Endothelial cell of umbilical vein (primary cell): Measurements from ENCODE around the gene RTN1. TPM values are rescaled to one million over a fixed set of nuclear protein-coding genes. Genes with fewer than 3 reads are reported as not detected.

Experiments used
- BruUV-seq: library from RNA; stranded (reverse); fragments of 400-500 nt; replicated peaks from 2 replicates; lab custom pipeline; 2021; lab: Mats Ljungman, UMichigan
- CTCF ChIA-PET: fragments of 300-600, 350-600 bp; sonication (Branson Sonifier 250); formaldehyde crosslinking; loops from one replicate; lab custom pipeline; 2021; ENCODE audit warnings: antibody characterized with exemption, inconsistent platforms; lab: Charles Lee
- POLR2A ChIA-PET: fragments of 300-600, 350-600 bp; sonication (Branson Sonifier 250); formaldehyde crosslinking; loops from one replicate; lab custom pipeline; 2021; ENCODE audit warnings: antibody characterized with exemption, inconsistent platforms; lab: Charles Lee
- DNase-seq: peaks from one replicate; pipeline ENCODE4 v3.0.0-alpha.2; 2011; ENCODE audit warnings: low read depth, low spot score
- FAIRE-seq: peaks from 2 replicates; lab custom pipeline; 2011; peaks lifted over from hg19 to GRCh38; lab: Jason Lieb, UNC
- H2AFZ ChIP-seq: 2 replicates; pipeline ENCODE4 v1.6.0; 2012; ENCODE audit warnings: low read depth, low read length, control low read depth, inconsistent platforms
- H3K27ac ChIP-seq: 2 replicates; pipeline ENCODE4 v1.5.1; 2011; ENCODE audit warnings: low read depth, mild to moderate bottlenecking, control low read depth, low read length, moderate library complexity; ENCODE audit not compliant: insufficient read depth
- H3K27me3 ChIP-seq, 2 experiments: 2 replicates each; pipeline versions ENCODE4 v1.6.0 to v1.6.1; 2011; ENCODE audit warnings: low read length in 2 of 2, mixed read lengths in 1 of 2; ENCODE audit not compliant: control insufficient read depth in 2 of 2, insufficient read depth in 2 of 2
- H3K36me3 ChIP-seq, 2 experiments: 2 replicates in 1 of 2; 3 replicates in 1 of 2; pipeline ENCODE4 v1.5.1; 2011; ENCODE audit warnings: low read length in 2 of 2, mild to moderate bottlenecking in 1 of 2, moderate library complexity in 1 of 2; ENCODE audit not compliant: control insufficient read depth in 2 of 2, insufficient read depth in 2 of 2; ENCODE audit errors: extremely low read depth in 1 of 2
- H3K4me1 ChIP-seq: 3 replicates; pipeline ENCODE4 v1.5.1; 2011; ENCODE audit warnings: mild to moderate bottlenecking, low read length; ENCODE audit not compliant: control insufficient read depth, insufficient read depth; ENCODE audit errors: extremely low read depth
- H3K4me2 ChIP-seq: 2 replicates; pipeline ENCODE4 v1.6.1; 2011; ENCODE audit warnings: low read length, control low read depth, mixed read lengths; ENCODE audit not compliant: insufficient read depth
- H3K4me3 ChIP-seq, 3 experiments: fragments of 200-600 bp in 1 of 3; sonication (generic), shearing (Covaris generic) in 1 of 3; replicated peaks in 1 of 3; 2 replicates each; pipeline ENCODE4 v1.5.1; 2011 to 2016; ENCODE audit warnings: control low read depth in 3 of 3, low read length in 3 of 3, mild to moderate bottlenecking in 2 of 3, inconsistent platforms in 1 of 3, low read depth in 1 of 3, moderate library complexity in 1 of 3; ENCODE audit not compliant: insufficient read depth in 1 of 3
- H3K79me2 ChIP-seq: 2 replicates; pipeline ENCODE4 v1.6.0; 2012; ENCODE audit warnings: low read length, inconsistent platforms; ENCODE audit not compliant: control insufficient read depth, insufficient read depth
- H3K9ac ChIP-seq: replicated peaks from 2 replicates; pipeline ENCODE3; 2011; ENCODE audit warnings: low read length, control low read depth; ENCODE audit not compliant: insufficient read depth; ENCODE audit errors: extremely low read depth
- H3K9me1 ChIP-seq: replicated peaks from 3 replicates; pipeline ENCODE4 v1.6.0; 2011; ENCODE audit warnings: mild to moderate bottlenecking, low read length; ENCODE audit not compliant: control insufficient read depth, insufficient read depth; ENCODE audit errors: extremely low read depth
- H3K9me3 ChIP-seq: replicated peaks from 2 replicates; pipeline ENCODE4 v1.5.1; 2012; ENCODE audit warnings: low read length, inconsistent platforms; ENCODE audit not compliant: control insufficient read depth, insufficient read depth
- H4K20me1 ChIP-seq: replicated peaks from 2 replicates; pipeline ENCODE3; 2011; ENCODE audit warnings: mild to moderate bottlenecking, low read length; ENCODE audit not compliant: control insufficient read depth, insufficient read depth; ENCODE audit errors: extremely low read depth
- CTCF ChIP-seq, 2 donors: IDR thresholded peaks; 1 replicate in 1 of 2; 2 replicates in 1 of 2; pipeline ENCODE4 v1.5.1; 2011; ENCODE audit warnings: low read length in 2 of 2, mild to moderate bottlenecking in 2 of 2, moderate library complexity in 2 of 2, control low read depth in 1 of 2, inconsistent platforms in 1 of 2, low read depth in 1 of 2; ENCODE audit not compliant: insufficient read depth in 1 of 2; ENCODE audit errors: extremely low read depth in 1 of 2
- EZH2 ChIP-seq: IDR thresholded peaks from 2 replicates; pipeline ENCODE4 v1.6.1; 2012; ENCODE audit warnings: borderline replicate concordance, low read depth, mild to moderate bottlenecking, moderate library complexity, low read length, inconsistent platforms; ENCODE audit not compliant: severe bottlenecking
- FOS ChIP-seq: IDR thresholded peaks from 2 replicates; pipeline ENCODE4 v1.6.1; 2011; ENCODE audit warnings: mild to moderate bottlenecking, low read length, moderate library complexity, borderline replicate concordance; ENCODE audit not compliant: insufficient read depth
- GATA2 ChIP-seq: IDR thresholded peaks from 2 replicates; pipeline ENCODE4 v1.7.0; 2011; ENCODE audit warnings: low read depth, mild to moderate bottlenecking, moderate library complexity, mixed read lengths, low read length; ENCODE audit not compliant: insufficient read length, insufficient read depth
- JUN ChIP-seq: IDR thresholded peaks from 2 replicates; pipeline ENCODE4 v1.6.1; 2011; ENCODE audit warnings: borderline replicate concordance, low read depth; ENCODE audit not compliant: insufficient read length, insufficient read depth
- MYC ChIP-seq: IDR thresholded peaks from one replicate; pipeline ENCODE4 v1.6.1; 2011; ENCODE audit warnings: mild to moderate bottlenecking, low read depth, low read length
- POLR2A ChIP-seq: IDR thresholded peaks from 2 replicates; pipeline ENCODE4 v1.6.1; 2012; ENCODE audit warnings: low read depth, mild to moderate bottlenecking, control low read depth, low read length
- POLR2AphosphoS5 ChIP-seq: IDR thresholded peaks from 2 replicates; pipeline ENCODE4 v1.6.1; 2012; ENCODE audit warnings: low read depth, mild to moderate bottlenecking, control low read depth, low read length, moderate library complexity; ENCODE audit not compliant: insufficient read depth
- dilution Hi-C: fragments of 300-500 bp; cut with MboI; formaldehyde crosslinking; loops from one replicate; pipeline ENCODE4 v1.15.0; 2019; ENCODE audit warnings: low sequenced_read_pairs; ENCODE audit not compliant: extremely low pct_ligation_motif_present
- intact Hi-C: fragments of 100-400 bp; cut with micrococcal nuclease; formaldehyde crosslinking; loops from one replicate; pipeline ENCODE4 v1.10.0; 2022
- polyA plus RNA-seq, 4 experiments: library from polyadenylated mRNA; depleted of rRNA in 3 of 4; stranded (reverse) in 3 of 4; unstranded in 1 of 4; fragments of >200 nt; gene quantifications; 2 replicates each; pipeline versions ENCODE4 v1.2.1 to v1.2.3, GENCODE V29; 2011 to 2012; ENCODE audit warnings: missing spikeins in 1 of 4
- total RNA-seq: library from RNA; stranded (reverse); gene quantifications from 2 replicates; pipeline ENCODE4 v1.2.3, GENCODE V29; 2021
- TF ChIP-seq, protein P1 (sequence below): IDR thresholded peaks from 2 replicates; pipeline ENCODE4 v1.6.1; 2011; ENCODE audit not compliant: insufficient read depth, insufficient read length

The RTN1 gene
- total and polyA plus RNA-seq, 2 donors (not counting 3 experiments of a cell fraction or from before 2014, with no cell fraction given): 0.10 to 0.29 TPM

DNA sequence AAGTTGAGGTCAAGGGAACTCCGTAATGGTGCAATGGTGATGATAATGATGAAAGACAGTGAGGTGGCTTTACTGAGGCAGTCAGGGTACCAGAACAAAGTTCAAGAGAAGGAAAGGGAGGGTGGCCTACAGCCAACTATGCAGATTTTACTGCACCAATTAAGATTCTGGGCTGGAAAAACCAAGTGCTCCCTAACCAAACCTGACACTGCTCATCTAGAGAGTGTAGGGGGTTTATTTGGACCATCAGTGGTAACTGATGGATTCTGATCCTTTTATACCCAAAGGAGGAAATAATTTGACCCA lies 49.8 kb upstream of the RTN1 start:
- ChIA-PET CTCF (interaction anchor here (1.0 kb wide), 1 partner anchor 23 kb away, joined by 4 read pairs; no protein-coding TSS in a partner anchor), POLR2A (no interaction called here)
- DNase-seq (no peak), FAIRE-seq (no peak)
- Histone ChIP-seq H2AFZ (no peak overlapping the region), H3K79me2 (no peaks in the 10 kb centered on the region), H3K9me1 (no peaks in the 10 kb centered on the region), H3K4me2 (no peak overlapping the region), H3K27me3 (peaks cover 19 to 43% of the 10 kb centered on the region in 2 experiments), H3K9ac (no peak overlapping the region), H3K4me1 (no peaks in the 10 kb centered on the region), H4K20me1 (no peaks in the 10 kb centered on the region), H3K9me3 (no peaks in the 10 kb centered on the region), H3K27ac (no peak overlapping the region), H3K36me3 (no peaks in the 10 kb centered on the region), H3K4me3 (no peak overlapping the region)
- no peak for TF ChIP-seq EZH2
- no TSS peak for BruUV-seq
- dilution Hi-C loops (no loop called here), intact Hi-C loops (no loop called here)

DNA sequence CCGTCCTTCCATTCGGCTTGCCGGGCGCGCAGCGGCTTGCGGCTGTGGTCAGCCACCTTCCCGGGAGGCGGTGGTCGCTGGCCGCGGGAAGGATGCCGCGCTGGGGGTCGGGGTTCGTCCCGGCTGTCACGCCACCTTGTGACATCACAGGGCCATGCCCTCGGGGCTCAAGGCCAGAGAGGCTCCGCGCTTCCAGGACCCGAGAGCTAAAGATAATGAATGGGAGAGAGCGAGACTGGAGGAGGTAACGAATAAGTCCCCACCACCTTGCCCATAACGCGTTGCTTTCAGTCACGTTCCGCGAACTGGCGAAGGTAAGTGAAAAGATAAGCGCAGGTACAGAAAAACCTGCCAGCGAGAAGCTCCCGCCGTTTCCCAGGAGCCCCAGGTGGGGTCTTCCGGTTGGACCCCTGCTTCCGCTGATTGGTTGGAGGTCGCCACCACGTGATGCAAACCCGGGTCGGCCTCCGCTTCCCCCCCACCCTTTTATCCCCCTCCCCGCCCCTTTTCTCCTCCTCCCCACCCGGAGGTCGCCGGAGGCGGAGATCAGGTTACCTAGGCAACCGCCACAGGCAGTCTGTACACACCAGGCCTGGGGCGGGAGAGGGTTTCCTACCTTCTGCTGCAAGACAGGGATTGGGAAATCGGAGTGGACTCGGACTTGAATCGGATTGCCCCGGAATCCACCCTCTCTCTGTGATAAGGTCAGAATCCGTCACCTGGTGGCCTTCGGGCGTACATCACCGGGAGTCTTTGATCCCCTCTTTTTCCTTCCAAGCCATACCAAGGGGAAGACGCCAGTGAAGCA lies 49.2 kb upstream of the RTN1 start, which contains the start of gene LRRC9:
TSS of gene LRRC9 (plus strand) at position 575 of the 808 bp plus-strand sequence.
- CTCF ChIA-PET: interaction anchor here (0.8 to 1.0 kb wide), 3 partner anchors 15 to 287 kb away, joined by 3 to 4 read pairs (median 3); no protein-coding TSS in a partner anchor
- no peaks in the 10 kb centered on the region for H3K36me3 ChIP-seq
- peak within 1 kb of the TSS; percentile 34 for H3K4me2 ChIP-seq

More for the DNA sequence above, 49.2 kb upstream of the RTN1 start, which contains the start of gene LRRC9:
- Histone ChIP-seq H3K27ac (no peak within 1 kb of the TSS), H3K4me3 (no peak within 1 kb of the TSS), H3K9me3 (no peaks in the 10 kb centered on the region), H3K9me1 (no peaks in the 10 kb centered on the region), H3K4me1 (no peaks in the 10 kb centered on the region), H3K27me3 (peaks cover 19 to 41% of the 10 kb centered on the region in 2 experiments), H2AFZ (no peak within 1 kb of the TSS), H3K79me2 (no peaks in the 10 kb centered on the region), H3K9ac (no peak within 1 kb of the TSS), H4K20me1 (no peaks in the 10 kb centered on the region)
- no peak for FAIRE-seq
- POLR2A ChIA-PET: no interaction called here
- DNase-seq: no peak
- no TSS peak for BruUV-seq
- intact Hi-C loops: loop anchor here (5.0 kb wide), 1 partner anchor 47 kb away; the partner anchor contains the start of gene RTN1
- dilution Hi-C loops: no loop called here
- TF ChIP-seq POLR2A: no peak
- TF ChIP-seq, protein P1, sequence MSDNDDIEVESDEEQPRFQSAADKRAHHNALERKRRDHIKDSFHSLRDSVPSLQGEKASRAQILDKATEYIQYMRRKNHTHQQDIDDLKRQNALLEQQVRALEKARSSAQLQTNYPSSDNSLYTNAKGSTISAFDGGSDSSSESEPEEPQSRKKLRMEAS: no peak
- no peak for TF ChIP-seq JUN
- TF ChIP-seq GATA2: no peak
- TF ChIP-seq MYC: no peak
- TF ChIP-seq FOS: no peak
- no peak for TF ChIP-seq CTCF (IDR thresholded peaks at IDR 0.05; ENCODE audit: extremely low read depth in 1 of 2, insufficient read depth in 1 of 2, low read depth in 1 of 2, low read length in 2 of 2)
- TF ChIP-seq POLR2AphosphoS5: no peak
- no peak for TF ChIP-seq EZH2
